ENCODE results near the gene KCNT1.

Gene KCNT1

GRCh38 chr9:135728436-135729110, 26.6 kb downstream of the KCNT1 start:
- DNase-seq: no peak

DNA sequence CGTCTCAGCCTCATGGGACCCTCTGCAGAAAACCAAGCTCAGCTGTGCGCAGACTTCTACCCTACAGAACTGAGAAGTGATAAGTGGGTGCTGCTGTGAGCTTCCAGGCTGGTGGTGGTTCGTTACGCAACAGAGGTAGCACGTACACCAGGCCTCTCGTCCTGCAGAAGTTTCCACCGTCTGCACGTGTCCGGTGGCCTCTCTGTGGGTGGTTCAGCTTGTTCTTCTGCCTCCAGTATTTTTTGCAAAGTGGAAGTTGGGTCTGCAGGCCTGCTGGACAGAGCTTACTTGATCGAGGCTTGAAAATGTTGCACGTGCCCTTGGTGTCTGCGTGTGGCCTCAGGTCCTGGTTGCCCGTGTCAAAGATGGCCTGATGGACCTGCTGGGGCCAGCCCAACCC, 27.5 kb downstream of the KCNT1 start:
- DNase-seq: no peak

- no peak for DNase-seq
These were observed 29.5 kb downstream of the KCNT1 start for GRCh38 chr9:135731454-135731853.

DNA sequence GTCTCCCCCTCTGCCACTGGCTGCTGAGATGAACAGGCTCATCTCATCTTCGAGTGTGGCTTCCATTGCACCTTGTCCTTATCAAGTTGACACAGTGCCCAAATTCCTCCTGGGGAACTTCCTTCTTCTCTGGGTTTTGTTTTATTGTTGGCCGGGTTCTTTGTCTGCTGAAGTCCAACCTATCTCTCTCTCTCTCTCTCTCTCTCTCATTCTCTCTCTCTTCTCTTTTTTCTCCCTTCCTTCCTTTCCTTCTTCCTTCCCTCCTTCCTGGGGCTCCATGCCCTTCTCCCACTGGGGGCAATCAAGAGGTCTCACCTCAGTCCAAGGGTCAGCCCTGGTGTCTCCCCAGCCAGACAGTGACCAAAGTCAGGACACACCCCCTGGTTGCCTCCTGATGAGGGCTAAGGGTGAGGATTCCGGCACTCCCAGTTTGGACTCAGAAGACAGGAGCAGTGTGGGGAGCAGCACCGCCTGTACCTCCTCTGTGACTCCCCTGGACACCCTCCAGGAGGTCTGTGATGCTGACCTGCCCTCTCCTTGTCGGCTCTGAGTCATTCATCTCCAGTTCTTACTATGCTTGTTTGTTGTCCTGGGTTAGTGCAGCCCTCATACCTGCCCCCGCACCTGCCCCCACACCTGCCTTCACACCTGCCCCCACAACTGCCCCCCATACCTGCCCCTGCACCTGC, 30.7 kb downstream of the KCNT1 start:
- no peak for DNase-seq

DNA sequence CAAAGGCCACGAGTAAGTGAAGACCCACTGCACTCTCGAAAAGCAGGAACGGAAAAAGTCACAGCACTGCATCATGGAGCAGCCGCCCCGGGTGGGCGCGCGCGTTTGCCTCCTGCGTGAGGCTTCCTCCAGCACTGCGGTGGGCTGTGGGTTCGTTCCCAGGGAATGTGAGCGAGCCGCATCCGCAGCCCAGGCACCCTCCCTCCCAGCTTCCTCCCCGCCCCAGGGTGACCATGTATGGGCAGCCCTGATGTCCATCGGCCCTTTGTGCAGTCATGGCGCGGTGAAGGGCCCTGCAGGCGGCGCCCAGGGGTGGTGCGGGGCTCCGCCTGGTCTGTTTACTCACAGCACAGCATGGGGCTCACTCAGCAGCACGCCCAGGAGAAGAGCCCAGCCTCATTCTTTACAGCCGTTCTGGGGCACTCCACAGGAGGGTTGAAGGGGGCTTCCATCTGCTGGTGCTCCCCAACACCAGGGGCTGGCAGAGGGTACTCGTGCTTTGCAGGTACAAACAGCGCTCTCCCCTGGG, 32.7 kb downstream of the KCNT1 start:
- DNase-seq: no peak

GRCh38 chr9:135736272-135736978, 34.4 kb downstream of the KCNT1 start:
- DNase-seq: no peak

DNA sequence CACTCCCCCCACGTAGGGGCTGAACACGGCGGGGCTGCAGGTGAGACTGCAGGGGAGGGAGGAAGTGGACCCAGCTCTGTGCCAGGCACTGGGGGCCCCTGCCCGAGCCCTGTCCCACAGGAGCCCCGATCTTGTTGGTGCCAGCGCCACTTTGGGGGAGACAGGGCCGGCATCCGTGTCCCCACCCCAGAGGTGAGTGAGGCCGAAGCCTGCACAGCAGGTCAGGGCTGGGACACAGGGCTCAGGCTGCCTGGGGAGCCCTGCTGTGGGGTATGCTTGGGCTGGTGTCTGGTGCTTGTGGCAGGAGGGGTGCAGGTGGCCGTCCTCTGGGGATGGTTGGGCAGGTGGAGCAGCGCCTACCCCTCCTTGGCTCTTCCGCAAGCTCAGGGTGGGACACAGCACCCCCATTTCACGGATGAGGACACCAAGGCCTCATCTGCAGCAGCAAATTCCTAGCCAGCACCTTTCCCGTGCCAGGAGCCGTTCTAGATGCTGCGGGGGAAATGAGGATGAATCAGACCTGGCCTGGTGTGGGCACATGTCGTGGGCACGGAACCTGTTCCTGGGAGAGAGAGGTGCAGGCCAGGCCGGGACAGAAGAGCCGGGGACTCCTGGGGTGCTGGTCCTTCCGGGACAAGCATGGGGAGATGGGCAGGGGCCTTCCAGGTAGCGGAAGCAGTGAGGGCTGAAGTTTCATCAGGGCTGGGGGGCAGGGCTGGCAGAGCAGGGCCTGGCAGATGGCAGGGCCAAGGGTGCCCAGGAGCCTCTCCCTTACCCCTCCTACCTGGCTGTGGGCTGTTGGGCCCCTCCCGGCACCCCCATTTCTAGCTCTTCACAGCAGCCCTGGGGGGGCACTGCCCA, 35.2 kb downstream of the KCNT1 start:
- no peak for DNase-seq

DNA sequence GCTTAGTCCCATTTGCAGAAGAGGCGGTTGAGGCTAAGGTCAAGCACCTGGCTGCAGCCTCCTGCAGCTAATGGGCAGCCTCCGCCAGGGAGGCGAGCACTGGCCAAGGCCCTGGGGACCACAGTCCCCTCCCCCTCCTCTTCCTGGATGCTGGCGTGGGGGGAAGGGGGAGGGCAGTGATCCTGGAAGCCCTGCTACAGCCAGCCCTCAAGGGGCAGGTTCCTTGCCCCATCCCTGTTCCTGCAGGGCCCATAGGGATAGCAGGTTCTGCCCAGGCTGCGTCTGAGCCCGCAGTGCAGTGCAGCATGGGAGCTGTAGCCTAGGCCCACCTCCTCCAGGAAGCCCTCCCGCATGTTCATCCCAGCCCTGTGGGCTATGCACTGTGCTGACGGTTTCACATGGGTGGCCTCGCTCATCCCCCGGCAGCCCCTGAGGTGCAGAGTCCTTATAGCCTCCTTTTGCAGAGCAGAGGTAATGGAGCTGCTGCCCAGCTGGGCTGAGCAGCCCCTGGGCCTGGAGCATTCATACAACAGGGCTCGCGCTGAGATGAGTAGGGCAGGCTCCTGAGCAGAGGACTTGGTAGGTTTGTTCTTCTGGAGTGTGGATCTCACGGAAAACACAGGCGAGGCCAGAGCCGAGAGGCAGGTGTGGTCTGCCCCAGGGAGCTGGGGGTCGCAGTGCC, 36.0 kb downstream of the KCNT1 start:
- no peak for DNase-seq

- DNase-seq: no peak
These were observed 37.6 kb downstream of the KCNT1 start for GRCh38 chr9:135739271-135740220.

DNA sequence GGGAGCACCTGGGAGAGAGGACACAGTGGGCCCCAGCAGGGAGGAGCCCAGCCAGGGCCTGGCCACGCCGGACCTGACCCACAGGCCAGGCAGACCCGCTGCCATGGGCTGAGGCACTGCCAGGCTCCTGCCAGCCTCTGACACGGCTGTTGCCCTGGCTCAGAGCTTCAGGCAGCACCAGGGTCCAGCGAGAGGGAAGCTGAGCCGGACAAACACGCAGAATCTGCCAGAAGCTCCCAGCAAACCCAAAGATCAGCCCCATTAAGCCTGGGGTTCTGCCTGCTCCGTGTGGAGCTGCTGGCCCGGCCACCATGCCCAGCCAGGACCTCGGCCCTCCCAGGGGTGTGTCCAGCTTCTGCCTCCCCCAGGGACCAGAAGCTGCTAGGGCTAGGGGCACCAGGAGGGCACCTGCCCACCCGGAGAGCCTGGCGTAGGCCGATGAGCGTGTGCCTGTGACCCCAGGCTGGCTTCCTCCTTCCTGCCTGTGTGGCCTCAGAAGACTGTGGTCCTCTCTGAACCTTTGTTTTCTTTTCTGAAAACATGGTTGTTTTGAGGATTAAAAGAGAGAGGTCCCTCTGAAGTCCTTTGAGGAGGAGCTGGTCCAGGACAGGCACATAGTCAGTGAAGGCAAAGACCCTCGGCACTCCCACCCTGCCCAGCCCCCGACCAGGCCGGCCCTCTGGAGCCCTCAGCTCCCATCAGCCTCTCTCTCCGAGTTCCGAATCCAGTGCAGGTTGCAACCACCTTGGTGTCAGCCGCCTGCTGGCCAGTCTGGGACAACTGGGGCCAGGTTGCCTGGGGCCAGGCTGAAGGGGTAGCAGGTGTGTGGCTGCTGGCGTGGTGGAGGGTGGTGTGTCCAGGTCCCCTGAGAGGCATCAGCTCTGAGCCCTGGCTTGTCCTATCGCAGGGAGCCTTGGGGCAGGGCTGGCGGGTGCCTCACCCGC, 39.6 kb downstream of the KCNT1 start:
- no peak for DNase-seq

- DNase-seq: no peak
These were observed 41.0 kb downstream of the KCNT1 start for GRCh38 chr9:135743021-135743420.

DNA sequence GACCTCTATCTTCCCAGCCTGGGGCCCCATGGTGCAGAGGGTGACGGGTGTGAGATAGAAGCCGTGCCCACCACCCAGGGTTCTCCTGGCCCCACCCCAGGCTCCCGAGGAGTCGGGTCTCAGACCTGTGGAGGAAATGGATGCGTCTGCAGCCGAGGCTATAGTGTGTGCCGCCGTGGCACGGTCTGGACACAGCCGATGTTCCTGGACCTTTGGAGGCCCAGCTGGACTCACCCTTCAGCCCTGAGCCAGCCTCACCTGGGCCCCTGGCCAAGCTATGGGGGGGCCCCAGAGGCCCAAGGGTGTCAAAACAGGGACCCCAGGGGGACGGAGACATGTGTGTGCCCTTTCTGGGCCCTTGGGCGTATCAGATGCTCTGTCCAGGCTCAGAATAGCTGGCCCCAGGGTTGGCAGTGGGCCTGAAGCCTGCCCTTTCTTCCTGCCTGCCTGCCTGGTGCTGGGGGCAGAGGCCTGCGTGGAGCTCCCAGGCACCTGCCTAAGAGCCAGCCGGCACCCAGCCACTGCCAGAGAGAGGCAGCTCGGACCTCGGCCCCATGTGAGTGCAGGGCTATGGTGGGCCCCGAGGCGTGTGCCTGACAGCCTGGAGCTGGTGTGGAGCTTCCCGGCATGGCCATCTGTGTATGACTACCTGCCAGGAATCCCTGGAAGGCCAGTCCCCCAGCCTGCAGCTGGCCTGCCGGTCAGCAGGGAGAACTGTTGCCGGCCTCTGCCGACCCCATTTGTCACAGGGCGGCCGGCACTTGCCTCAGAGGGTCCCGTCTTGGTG, 41.8 kb downstream of the KCNT1 start:
- no peak for DNase-seq

DNA sequence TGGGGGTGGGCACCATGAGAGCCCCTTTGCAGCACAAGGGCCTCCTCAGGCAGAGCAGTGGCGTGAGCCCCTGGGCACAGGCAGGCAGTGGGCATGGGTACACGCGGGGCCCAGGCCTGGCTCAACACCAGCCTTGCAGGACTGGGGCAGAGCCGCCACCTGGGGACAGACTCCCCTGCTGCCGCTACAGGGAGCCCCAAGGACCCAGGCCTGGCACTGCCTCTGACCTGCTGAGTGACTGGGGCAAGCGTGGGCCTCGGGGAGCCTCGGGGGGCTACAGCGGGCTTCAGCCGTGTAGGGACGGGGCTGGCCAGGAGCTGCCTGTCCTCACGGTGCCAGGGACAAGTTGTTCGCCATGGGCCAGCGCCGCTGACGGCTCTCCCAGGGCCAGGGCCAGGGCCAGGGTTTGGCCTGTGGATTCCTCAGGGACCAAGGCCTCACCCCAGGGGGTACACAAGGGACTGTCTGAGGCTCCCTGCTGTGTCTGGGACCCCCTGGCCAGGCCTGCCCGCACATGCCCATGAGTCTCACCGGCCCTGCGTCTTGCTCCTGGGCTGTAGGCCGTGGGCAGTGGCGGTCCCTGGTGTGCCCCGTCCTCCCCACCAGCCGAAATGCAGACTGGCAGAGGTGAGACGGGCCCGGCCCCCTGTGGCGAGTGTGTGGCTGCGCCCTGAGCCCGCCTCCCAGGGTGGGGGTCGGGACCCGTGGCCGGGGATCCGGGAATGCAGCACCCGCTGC, 42.5 kb downstream of the KCNT1 start:
- DNase-seq: no peak

DNA sequence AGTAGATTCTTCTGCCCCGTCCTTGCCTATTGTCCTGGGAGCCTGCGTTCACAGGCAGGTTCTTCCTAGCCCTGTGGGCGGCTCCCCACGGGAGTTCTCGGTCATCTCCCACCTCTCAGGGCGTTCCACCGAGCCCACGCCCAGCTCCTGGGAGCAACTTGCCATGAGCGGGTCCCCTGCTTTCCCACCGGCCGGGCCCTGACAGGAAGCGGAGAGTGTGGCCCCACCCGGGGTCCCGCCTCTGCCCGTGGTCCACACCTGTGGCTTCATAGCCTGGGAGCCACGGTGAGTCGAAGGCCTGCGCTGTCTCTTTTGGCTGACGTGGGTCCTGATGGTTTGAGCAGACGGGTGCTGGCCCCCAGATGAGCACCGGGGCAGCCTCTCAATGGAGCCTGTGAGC, 43.2 kb downstream of the KCNT1 start:
- no peak for DNase-seq

- no peak for DNase-seq
These were observed 43.8 kb downstream of the KCNT1 start for GRCh38 chr9:135745686-135746324.

DNA sequence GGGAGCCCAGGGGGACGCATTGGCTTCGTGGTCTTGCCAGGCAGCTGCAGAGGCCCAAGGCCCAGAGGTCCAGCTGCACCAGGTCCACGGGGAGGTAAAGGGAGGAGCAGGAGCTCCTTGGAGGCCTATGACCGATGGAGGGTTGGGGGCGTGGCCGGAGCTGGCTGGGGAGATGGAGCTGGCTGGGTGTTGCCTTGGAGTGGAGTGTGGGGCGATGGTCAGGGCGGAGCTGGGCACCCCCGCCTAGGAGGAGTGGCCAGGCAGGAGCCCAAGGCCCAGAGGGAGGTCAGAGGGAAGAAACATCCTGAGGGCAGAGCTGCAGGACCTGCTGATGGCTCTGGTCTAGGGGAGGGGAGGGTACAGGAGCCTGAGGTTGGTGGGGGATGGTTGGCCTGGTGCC, 44.6 kb downstream of the KCNT1 start:
- DNase-seq: no peak

- DNase-seq: no peak
These were observed 45.3 kb downstream of the KCNT1 start for GRCh38 chr9:135747311-135747710.

GRCh38 chr9:135748676-135749075, 46.7 kb downstream of the KCNT1 start:
- DNase-seq: no peak

Data from activated naive CD4-positive, alpha-beta T cell (primary cell).